Chondrocyte (in vitro differentiated cells): ENCODE results near the gene NPLOC4. TPM values are rescaled to one million over a fixed set of nuclear protein-coding genes. Genes with fewer than 3 reads are reported as not detected.

Source experiments
- DNase-seq: peaks from one replicate; pipeline ENCODE4 v3.0.0; 2021; ENCODE audit warnings: mixed read lengths, low spot score
- H3K27ac Mint-ChIP-seq: one replicate; pipeline ENCODE4 v1.8.0; 2021; ENCODE audit warnings: mild to moderate bottlenecking, moderate library complexity, mixed read lengths; ENCODE audit not compliant: unreplicated experiment
- H3K27me3 Mint-ChIP-seq: 2 replicates; pipeline ENCODE4 v1.8.0; 2021; ENCODE audit warnings: low read depth, mixed read lengths
- H3K36me3 Mint-ChIP-seq: 2 replicates; pipeline ENCODE4 v1.8.0; 2021; ENCODE audit warnings: low read depth, mixed read lengths
- H3K4me1 Mint-ChIP-seq: 2 replicates; pipeline ENCODE4 v1.8.0; 2021; ENCODE audit warnings: low read depth, mild to moderate bottlenecking, mixed read lengths
- H3K4me3 Mint-ChIP-seq: one replicate; pipeline ENCODE4 v1.8.0; 2021; ENCODE audit warnings: mild to moderate bottlenecking, moderate library complexity, mixed read lengths; ENCODE audit not compliant: unreplicated experiment
- H3K9me3 Mint-ChIP-seq: 2 replicates; pipeline ENCODE4 v1.8.0; 2021; ENCODE audit warnings: low read depth, mixed read lengths
- total RNA-seq: library from RNA; stranded (reverse); gene quantifications from 3 replicates; pipeline ENCODE4 v1.2.1, GENCODE V29; 2021
- TF ChIP-seq, protein P1 (sequence below): fragments of 200-600 bp; sonication (generic); IDR thresholded peaks from 2 replicates; pipeline ENCODE4 v1.5.0; 2021; ENCODE audit warnings: antibody characterized with exemption, mild to moderate bottlenecking, moderate library complexity

The NPLOC4 gene
- total RNA-seq, 1 donor from 2014 or later: 110 TPM

DNA sequence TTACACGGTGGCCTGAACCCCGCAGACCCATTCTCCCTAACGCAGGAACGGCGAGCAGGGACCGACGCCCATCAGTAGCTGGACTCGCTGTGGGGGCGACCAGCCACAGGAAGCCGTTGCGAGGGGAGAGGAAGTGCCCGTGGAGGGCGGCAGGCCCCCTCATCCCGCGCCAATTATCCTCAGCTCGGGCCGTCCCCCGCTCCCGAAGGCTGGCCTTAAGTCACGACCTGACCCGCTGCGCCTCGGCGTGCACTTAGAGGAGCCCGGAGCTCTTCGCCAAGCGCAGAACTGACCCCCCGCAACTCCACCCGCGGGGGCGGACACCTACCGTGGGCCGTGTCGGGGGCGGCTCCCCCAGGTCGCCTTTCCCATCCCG lies 46.3 kb upstream of the NPLOC4 start:
- Mint-ChIP-seq H3K27me3 (no peaks in the 10 kb centered on the region), H3K4me3 (peak overlapping the region; percentile 84), H3K27ac (peak overlapping the region; percentile 80), H3K9me3 (no peaks in the 10 kb centered on the region), H3K4me1 (peaks cover 33% of the 10 kb centered on the region), H3K36me3 (peaks cover 10% of the 10 kb centered on the region)
- DNase-seq: no peak
- TF ChIP-seq, protein P1, sequence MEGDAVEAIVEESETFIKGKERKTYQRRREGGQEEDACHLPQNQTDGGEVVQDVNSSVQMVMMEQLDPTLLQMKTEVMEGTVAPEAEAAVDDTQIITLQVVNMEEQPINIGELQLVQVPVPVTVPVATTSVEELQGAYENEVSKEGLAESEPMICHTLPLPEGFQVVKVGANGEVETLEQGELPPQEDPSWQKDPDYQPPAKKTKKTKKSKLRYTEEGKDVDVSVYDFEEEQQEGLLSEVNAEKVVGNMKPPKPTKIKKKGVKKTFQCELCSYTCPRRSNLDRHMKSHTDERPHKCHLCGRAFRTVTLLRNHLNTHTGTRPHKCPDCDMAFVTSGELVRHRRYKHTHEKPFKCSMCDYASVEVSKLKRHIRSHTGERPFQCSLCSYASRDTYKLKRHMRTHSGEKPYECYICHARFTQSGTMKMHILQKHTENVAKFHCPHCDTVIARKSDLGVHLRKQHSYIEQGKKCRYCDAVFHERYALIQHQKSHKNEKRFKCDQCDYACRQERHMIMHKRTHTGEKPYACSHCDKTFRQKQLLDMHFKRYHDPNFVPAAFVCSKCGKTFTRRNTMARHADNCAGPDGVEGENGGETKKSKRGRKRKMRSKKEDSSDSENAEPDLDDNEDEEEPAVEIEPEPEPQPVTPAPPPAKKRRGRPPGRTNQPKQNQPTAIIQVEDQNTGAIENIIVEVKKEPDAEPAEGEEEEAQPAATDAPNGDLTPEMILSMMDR: no peak

DNA sequence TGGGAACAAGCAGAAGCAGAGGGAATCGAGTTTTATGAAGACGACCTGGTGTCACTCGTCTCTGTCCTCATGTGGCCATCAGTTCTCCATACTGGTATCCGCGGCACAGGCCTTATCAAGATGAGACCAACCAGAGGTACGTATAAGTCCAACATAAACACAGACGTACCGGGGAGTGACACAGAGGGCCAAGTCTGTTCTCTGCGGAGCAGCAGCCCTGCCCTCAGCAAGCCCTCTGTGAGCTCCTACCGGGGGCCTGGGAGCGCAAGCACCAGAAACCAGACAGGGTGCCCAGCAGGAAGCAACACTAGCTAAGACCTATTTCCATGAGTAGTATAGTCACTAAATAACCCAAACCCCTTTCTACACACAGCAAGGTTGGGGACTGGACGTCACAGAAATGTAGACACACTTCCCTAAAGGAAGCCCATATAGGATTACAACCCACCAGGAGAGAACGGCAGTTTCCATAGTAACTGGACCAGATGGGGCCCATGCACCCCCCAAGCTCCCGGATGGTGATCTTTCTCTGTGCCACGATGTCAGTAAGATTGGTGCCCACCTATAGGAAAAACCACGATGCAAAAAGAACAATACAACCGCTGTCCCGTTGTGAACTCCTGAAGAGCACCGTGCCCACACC lies 45.8 kb upstream of the NPLOC4 start:
- H3K27me3 Mint-ChIP-seq: no peaks in the 10 kb centered on the region
- H3K9me3 Mint-ChIP-seq: no peaks in the 10 kb centered on the region
- peak overlapping the region; percentile 84 for H3K4me3 Mint-ChIP-seq
- DNase-seq: no peak
- TF ChIP-seq, protein P1: no peak
- peak overlapping the region; percentile 80 for H3K27ac Mint-ChIP-seq
- H3K36me3 Mint-ChIP-seq: peaks cover 10% of the 10 kb centered on the region
- H3K4me1 Mint-ChIP-seq: peaks cover 33% of the 10 kb centered on the region

DNA sequence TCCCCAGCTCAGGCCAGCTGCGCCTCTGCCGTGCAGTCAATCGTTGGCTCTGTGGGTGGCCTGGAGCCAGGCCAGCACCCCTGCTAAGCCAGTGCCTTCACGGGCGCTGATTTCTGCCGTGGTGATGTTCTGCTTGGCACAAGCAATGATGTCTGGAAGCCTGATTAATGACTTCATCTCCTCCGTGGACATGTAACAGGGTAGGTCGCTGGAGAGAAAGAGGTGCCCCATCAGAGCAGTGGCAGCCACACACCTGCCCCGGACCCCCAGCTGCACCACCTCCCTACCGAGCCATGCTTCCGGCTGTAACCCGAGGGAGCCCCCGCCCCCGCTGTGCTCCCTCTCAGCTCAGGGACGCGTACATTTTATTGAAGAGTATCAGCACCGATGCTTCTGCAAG lies 44.8 kb upstream of the NPLOC4 start:
- Mint-ChIP-seq H3K4me3 (no peak overlapping the region), H3K27me3 (no peaks in the 10 kb centered on the region), H3K4me1 (peaks cover 33% of the 10 kb centered on the region), H3K9me3 (no peaks in the 10 kb centered on the region), H3K27ac (peak overlapping the region; percentile 73), H3K36me3 (peaks cover 4% of the 10 kb centered on the region)
- no peak for DNase-seq
- TF ChIP-seq, protein P1: no peak

DNA sequence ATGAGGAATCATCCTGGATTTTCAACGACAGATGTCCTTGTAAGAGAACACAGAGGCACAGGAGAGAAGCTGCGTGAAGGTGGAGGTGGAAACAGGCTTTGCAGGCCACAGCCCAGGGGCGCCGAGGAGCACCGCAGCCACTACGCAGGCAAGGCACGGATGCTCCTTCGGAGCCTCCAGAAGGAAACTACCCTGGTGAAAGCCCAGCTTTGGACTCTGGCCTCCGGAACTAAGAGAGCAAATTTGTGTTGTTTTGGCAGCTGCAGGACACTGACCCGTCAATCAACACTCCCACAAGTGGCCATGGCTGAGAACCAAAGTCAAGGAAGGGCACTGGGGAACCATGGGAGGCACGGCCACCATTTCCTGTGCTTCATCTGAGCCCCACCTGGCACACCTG lies 43.2 kb upstream of the NPLOC4 start:
- Mint-ChIP-seq H3K27ac (no peak overlapping the region), H3K4me3 (no peak overlapping the region), H3K36me3 (no peaks in the 10 kb centered on the region), H3K9me3 (no peaks in the 10 kb centered on the region), H3K27me3 (no peaks in the 10 kb centered on the region), H3K4me1 (peaks cover 31% of the 10 kb centered on the region)
- TF ChIP-seq, protein P1: no peak
- no peak for DNase-seq

DNA sequence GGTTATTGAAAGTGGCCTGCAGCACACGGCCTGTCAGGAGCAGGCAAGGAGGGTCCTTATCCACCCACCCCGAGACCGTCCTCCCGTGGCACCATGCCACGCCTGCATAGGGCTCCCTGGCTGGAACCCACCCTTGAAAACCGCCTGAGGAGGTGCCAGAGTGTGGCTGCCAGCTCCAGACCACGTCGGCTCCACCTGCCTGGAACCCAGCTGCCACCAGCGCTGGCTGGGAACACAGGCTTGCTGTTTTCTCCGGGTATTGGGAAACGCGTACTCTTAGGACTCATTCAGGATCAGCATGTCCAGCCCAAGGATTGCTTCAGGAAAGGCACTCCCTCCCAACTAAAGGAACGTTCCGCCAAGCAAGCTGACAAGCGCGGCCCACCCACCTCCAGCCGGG lies 40.0 kb upstream of the NPLOC4 start:
- TF ChIP-seq, protein P1: no peak
- no peaks in the 10 kb centered on the region for H3K9me3 Mint-ChIP-seq
- peaks cover 2% of the 10 kb centered on the region for H3K36me3 Mint-ChIP-seq
- H3K27ac Mint-ChIP-seq: no peak overlapping the region
- DNase-seq: no peak
- no peak overlapping the region for H3K4me3 Mint-ChIP-seq
- no peaks in the 10 kb centered on the region for H3K27me3 Mint-ChIP-seq
- peaks cover 11% of the 10 kb centered on the region for H3K4me1 Mint-ChIP-seq
